ENCODE data around the gene GADD45GIP1. TPM values are rescaled to one million over a fixed set of nuclear protein-coding genes. Genes with fewer than 3 reads are reported as not detected.

The GADD45GIP1 gene
- total RNA-seq, 1 experiment from 2014 or later, result 75.8 TPM

GRCh38 chr19:12912571-12912970, 44.5 kb downstream of the GADD45GIP1 start:
- no peak for DNase-seq (ENCODE audit: low read depth)

- no peak for DNase-seq (ENCODE audit: low read depth)
Measured at GRCh38 chr19:12907166-12907565, 49.9 kb downstream of the GADD45GIP1 start.

Other genes with a start within 250 kb of the GADD45GIP1 start
- 18.2 and 24.0 TPM in 2 replicates for gene TNPO2, start 233.3 kb downstream of the GADD45GIP1 start, total RNA-seq (2014; rRNA removed; shearing (Covaris generic))
- 274 and 313 TPM in 2 replicates for gene TRIR, start 222.5 kb downstream of the GADD45GIP1 start, total RNA-seq (2014; rRNA removed; shearing (Covaris generic))
- gene GET3, start 219.7 kb downstream of the GADD45GIP1 start, total RNA-seq (2014; rRNA removed; shearing (Covaris generic)), result 78.9 and 111 TPM in 2 replicates
- gene BEST2, start 205.4 kb downstream of the GADD45GIP1 start, total RNA-seq (2014; rRNA removed; shearing (Covaris generic)), result not detected in 2 replicates
- 5.1 and 11.0 TPM in 2 replicates for gene HOOK2, start 181.7 kb downstream of the GADD45GIP1 start, total RNA-seq (2014; rRNA removed; shearing (Covaris generic))
- gene JUNB, start 165.7 kb downstream of the GADD45GIP1 start, total RNA-seq (2014; rRNA removed; shearing (Covaris generic)), result 61.6 and 66.6 TPM in 2 replicates
- gene PRDX2, start 155.4 kb downstream of the GADD45GIP1 start, total RNA-seq (2014; rRNA removed; shearing (Covaris generic)), result 81.7 and 99.3 TPM in 2 replicates
- not detected in 2 replicates for gene THSD8, start 155.2 kb downstream of the GADD45GIP1 start, total RNA-seq (2014; rRNA removed; shearing (Covaris generic))
- 75.8 and 76.9 TPM in 2 replicates for gene RNASEH2A, start 150.6 kb downstream of the GADD45GIP1 start, total RNA-seq (2014; rRNA removed; shearing (Covaris generic))
- not detected in 2 replicates for gene RTBDN, start 122.6 kb downstream of the GADD45GIP1 start, total RNA-seq (2014; rRNA removed; shearing (Covaris generic))
- gene MAST1, start 118.7 kb downstream of the GADD45GIP1 start, total RNA-seq (2014; rRNA removed; shearing (Covaris generic)), result 0.11 and 0.57 TPM in 2 replicates
- gene DNASE2, start 75.8 kb downstream of the GADD45GIP1 start, total RNA-seq (2014; rRNA removed; shearing (Covaris generic)), result 13.7 and 19.3 TPM in 2 replicates
- not detected in 2 replicates for gene KLF1, start 70.0 kb downstream of the GADD45GIP1 start, total RNA-seq (2014; rRNA removed; shearing (Covaris generic))
- gene GCDH, start 66.1 kb downstream of the GADD45GIP1 start, total RNA-seq (2014; rRNA removed; shearing (Covaris generic)), result 47.0 and 91.3 TPM in 2 replicates
- 0.63 TPM in 1 of 2 replicates, not detected in the other for gene SYCE2, start 37.9 kb downstream of the GADD45GIP1 start, total RNA-seq (2014; rRNA removed; shearing (Covaris generic))
- 105 and 122 TPM in 2 replicates for gene FARSA, start 23.5 kb downstream of the GADD45GIP1 start, total RNA-seq (2014; rRNA removed; shearing (Covaris generic))
- 961 and 1,048 TPM in 2 replicates for gene CALR, start 18.6 kb downstream of the GADD45GIP1 start, total RNA-seq (2014; rRNA removed; shearing (Covaris generic))
- 125 and 151 TPM in 2 replicates for gene RAD23A, start 11.4 kb downstream of the GADD45GIP1 start, total RNA-seq (2014; rRNA removed; shearing (Covaris generic))
- not detected in 2 replicates for gene DAND5, start 12.4 kb upstream of the GADD45GIP1 start, total RNA-seq (2014; rRNA removed; shearing (Covaris generic))
- gene NFIX, start 38.3 kb upstream of the GADD45GIP1 start, total RNA-seq (2014; rRNA removed; shearing (Covaris generic)), result 8.3 and 9.9 TPM in 2 replicates
- gene LYL1, start 145.6 kb upstream of the GADD45GIP1 start, total RNA-seq (2014; rRNA removed; shearing (Covaris generic)), result 0.24 and 0.34 TPM in 2 replicates
- gene TRMT1, start 159.5 kb upstream of the GADD45GIP1 start, total RNA-seq (2014; rRNA removed; shearing (Covaris generic)), result 61.6 and 67.5 TPM in 2 replicates
- 50.6 and 51.2 TPM in 2 replicates for gene NACC1, start 161.0 kb upstream of the GADD45GIP1 start, total RNA-seq (2014; rRNA removed; shearing (Covaris generic))
- gene STX10, start 193.2 kb upstream of the GADD45GIP1 start, total RNA-seq (2014; rRNA removed; shearing (Covaris generic)), result 88.8 and 89.8 TPM in 2 replicates
- 23.7 and 27.3 TPM in 2 replicates for gene IER2, start 193.2 kb upstream of the GADD45GIP1 start, total RNA-seq (2014; rRNA removed; shearing (Covaris generic))

Data from Daoy (cell line).